Loucy (cell line): ENCODE measurements around the gene GTF2H2C.
"Not testable (repeated sequence)": the region's sequence is repeated elsewhere in the genome, so short reads cannot be mapped to it uniquely, and the experiment has no call there.

Source experiments
- EZH2phosphoT487 ChIP-seq: fragments of 200-600 bp; IDR thresholded peaks from 2 replicates; pipeline ENCODE4 v1.6.1; 2018; ENCODE audit warnings: antibody characterized with exemption, mild to moderate bottlenecking, moderate library complexity, borderline replicate concordance
- TF ChIP-seq, protein P1 (sequence below): fragments of 200-600 bp; sonication (generic); conservative IDR thresholded peaks from 2 replicates; pipeline ENCODE4 v1.5.1; 2014; ENCODE audit warnings: mild to moderate bottlenecking, antibody characterized with exemption, low read length

- TF ChIP-seq EZH2phosphoT487: not testable (repeated sequence)
- TF ChIP-seq, protein P1, sequence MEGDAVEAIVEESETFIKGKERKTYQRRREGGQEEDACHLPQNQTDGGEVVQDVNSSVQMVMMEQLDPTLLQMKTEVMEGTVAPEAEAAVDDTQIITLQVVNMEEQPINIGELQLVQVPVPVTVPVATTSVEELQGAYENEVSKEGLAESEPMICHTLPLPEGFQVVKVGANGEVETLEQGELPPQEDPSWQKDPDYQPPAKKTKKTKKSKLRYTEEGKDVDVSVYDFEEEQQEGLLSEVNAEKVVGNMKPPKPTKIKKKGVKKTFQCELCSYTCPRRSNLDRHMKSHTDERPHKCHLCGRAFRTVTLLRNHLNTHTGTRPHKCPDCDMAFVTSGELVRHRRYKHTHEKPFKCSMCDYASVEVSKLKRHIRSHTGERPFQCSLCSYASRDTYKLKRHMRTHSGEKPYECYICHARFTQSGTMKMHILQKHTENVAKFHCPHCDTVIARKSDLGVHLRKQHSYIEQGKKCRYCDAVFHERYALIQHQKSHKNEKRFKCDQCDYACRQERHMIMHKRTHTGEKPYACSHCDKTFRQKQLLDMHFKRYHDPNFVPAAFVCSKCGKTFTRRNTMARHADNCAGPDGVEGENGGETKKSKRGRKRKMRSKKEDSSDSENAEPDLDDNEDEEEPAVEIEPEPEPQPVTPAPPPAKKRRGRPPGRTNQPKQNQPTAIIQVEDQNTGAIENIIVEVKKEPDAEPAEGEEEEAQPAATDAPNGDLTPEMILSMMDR: not testable (repeated sequence)
Measured at GRCh38 chr5:69608861-69609496, 49.0 kb downstream of the GTF2H2C start.
